Upper lobe of left lung (tissue), 6 donors: ENCODE measurements around the gene ZC3H6. TPM values are rescaled to one million over a fixed set of nuclear protein-coding genes. Genes with fewer than 3 reads are reported as not detected.
"Not testable (repeated sequence)": the region's sequence is repeated elsewhere in the genome, so short reads cannot be mapped to it uniquely, and the experiment has no call there.

Source experiments
- ATAC-seq, 2 donors: fragments of 200-7000 bp; cut with Tn5 transposase; one replicate each; pipeline ENCODE4 v1.9.1; 2022; ENCODE audit warnings: mild to moderate bottlenecking in 2 of 2, moderate library complexity in 2 of 2; ENCODE audit not compliant: low FRiP score in 2 of 2
- DNase-seq, 2 donors: peaks; one replicate each; pipeline ENCODE4 v3.0.0-alpha.2; 2019 to 2020
- H3K27ac ChIP-seq, 4 donors: fragments of 200-600 bp; sonication (generic); one replicate each; pipeline ENCODE4 v1.5.1; 2016 to 2019
- H3K27me3 ChIP-seq, 4 donors: fragments of 200-600 bp; sonication (generic); one replicate each; pipeline ENCODE4 v1.5.1; 2017 to 2019
- H3K36me3 ChIP-seq, 4 donors: fragments of 200-600 bp; sonication (generic); one replicate each; pipeline ENCODE4 v1.5.1; 2016 to 2019
- H3K4me1 ChIP-seq, 4 donors: fragments of 200-600 bp; sonication (generic); one replicate each; pipeline ENCODE4 v1.5.1; 2018 to 2019
- H3K4me3 ChIP-seq, 4 donors: fragments of 200-600 bp; sonication (generic); one replicate each; pipeline ENCODE4 v1.5.1; 2017 to 2019; ENCODE audit warnings: mild to moderate bottlenecking in 2 of 4, moderate library complexity in 1 of 4
- H3K9me3 ChIP-seq, 4 donors: fragments of 200-600 bp; sonication (generic); one replicate each; pipeline ENCODE4 v1.5.1; 2018 to 2019
- EP300 ChIP-seq, 4 donors: sonication (generic); formaldehyde crosslinking; IDR thresholded peaks; one replicate each; pipeline ENCODE4 v1.5.1; 2017; ENCODE audit warnings: antibody characterized with exemption in 4 of 4, control low read depth in 2 of 4
- POLR2A ChIP-seq, 4 donors: fragments of 450-650 bp; IDR thresholded peaks; one replicate each; pipeline ENCODE4 v1.5.1; 2016 to 2017; ENCODE audit warnings: antibody characterized with exemption in 4 of 4, mild to moderate bottlenecking in 2 of 4
- POLR2AphosphoS5 ChIP-seq, 2 donors: sonication (generic); formaldehyde crosslinking; IDR thresholded peaks; one replicate each; pipeline ENCODE4 v1.5.1; 2017; ENCODE audit warnings: antibody characterized with exemption in 2 of 2
- WGBS, 2 donors: methylation state at CpG; one replicate each; pipeline ENCODE4 v1.1.5; 2017 to 2018; 5-methylcytosine and 5-hydroxymethylcytosine counted together
- small RNA-seq, 4 donors: library from RNA; depleted of rRNA; stranded (forward); fragments of <200 nt; gene quantifications; one replicate each; pipeline ENCODE3, GENCODE V24; 2016
- total RNA-seq, 6 donors: library from RNA; depleted of rRNA in 4 of 6; stranded (reverse); fragments of >200 nt in 4 of 6; gene quantifications; one replicate each; pipeline versions ENCODE4 v1.1.0 to v1.2.1, GENCODE V29; 2016 to 2021
- TF ChIP-seq, protein P1 (sequence below), 6 experiments: fragments of 450-650 bp in 4 of 6; fragments of 200-600 bp in 2 of 6; sonication (generic) in 2 of 6; IDR thresholded peaks; one replicate each; pipeline ENCODE4 v1.5.1; 2016 to 2019; ENCODE audit warnings: antibody characterized with exemption in 6 of 6
- donor health status: DM: no; HTN: no; CAD: no; lungs with moderate emphysema.
- donor health status: DM: no; HTN: yes; CAD: no; lungs with severe emphysema.

The ZC3H6 gene
- total RNA-seq, 6 donors from 2014 or later, result 4.8 to 18.5 (median 11.7) TPM

DNA sequence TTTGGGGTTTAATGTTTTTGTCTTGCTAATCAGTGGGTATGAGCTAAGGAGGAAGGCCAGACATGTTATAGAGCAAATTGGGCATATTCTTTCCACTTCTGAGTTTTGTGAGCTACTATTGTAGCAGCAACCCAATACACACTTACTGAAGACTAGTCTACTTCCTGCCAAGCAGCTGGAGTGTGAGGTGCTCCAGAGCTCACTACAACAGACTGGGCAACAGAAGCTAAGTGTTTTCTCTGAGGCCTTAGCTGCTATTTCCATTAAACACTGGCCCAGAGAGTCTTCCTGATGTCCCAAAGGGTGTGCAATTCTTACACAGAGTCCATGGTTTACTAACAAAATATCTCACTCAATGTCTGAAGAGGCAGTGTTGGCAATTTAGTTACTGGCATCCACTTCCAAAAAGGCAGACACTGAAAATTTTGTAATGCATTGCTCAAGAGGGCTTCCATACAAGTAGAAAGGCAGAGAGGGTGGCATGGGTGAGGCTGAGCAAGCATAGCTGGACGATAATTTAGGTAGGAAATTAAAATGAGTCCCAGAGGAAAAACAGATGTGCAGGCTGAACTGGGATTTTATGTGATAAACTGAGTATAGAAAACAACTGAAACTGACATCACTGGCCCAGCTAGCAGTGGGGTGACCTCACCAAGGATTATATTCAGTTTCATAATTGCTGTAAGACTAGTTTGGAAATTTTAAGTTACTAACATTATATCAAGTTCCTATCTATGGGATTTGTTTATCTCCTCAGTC is 68.6 kb downstream of the ZC3H6 start:
- H3K4me3 ChIP-seq, result no peak overlapping the region
- H3K36me3 ChIP-seq, result no peaks in the 10 kb centered on the region
- no peak overlapping the region for H3K27ac ChIP-seq
- no peaks in the 10 kb centered on the region for H3K4me1 ChIP-seq
- DNase-seq (no peak), ATAC-seq (peak in 1 of 2 donors; percentile 78)
- TF ChIP-seq EP300 (IDR thresholded peaks at IDR 0.05), result no peak
- TF ChIP-seq, protein P1, sequence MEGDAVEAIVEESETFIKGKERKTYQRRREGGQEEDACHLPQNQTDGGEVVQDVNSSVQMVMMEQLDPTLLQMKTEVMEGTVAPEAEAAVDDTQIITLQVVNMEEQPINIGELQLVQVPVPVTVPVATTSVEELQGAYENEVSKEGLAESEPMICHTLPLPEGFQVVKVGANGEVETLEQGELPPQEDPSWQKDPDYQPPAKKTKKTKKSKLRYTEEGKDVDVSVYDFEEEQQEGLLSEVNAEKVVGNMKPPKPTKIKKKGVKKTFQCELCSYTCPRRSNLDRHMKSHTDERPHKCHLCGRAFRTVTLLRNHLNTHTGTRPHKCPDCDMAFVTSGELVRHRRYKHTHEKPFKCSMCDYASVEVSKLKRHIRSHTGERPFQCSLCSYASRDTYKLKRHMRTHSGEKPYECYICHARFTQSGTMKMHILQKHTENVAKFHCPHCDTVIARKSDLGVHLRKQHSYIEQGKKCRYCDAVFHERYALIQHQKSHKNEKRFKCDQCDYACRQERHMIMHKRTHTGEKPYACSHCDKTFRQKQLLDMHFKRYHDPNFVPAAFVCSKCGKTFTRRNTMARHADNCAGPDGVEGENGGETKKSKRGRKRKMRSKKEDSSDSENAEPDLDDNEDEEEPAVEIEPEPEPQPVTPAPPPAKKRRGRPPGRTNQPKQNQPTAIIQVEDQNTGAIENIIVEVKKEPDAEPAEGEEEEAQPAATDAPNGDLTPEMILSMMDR (IDR thresholded peaks at IDR 0.05), result no peak
- no peak for TF ChIP-seq POLR2AphosphoS5 (IDR thresholded peaks at IDR 0.05)
- TF ChIP-seq POLR2A (IDR thresholded peaks at IDR 0.05), result no peak
- no peaks in the 10 kb centered on the region for H3K27me3 ChIP-seq
- no peaks in the 10 kb centered on the region for H3K9me3 ChIP-seq
- WGBS, 2 donors, result 50 to 61% methylated on average over 1 of the region's 1 CpG

DNA sequence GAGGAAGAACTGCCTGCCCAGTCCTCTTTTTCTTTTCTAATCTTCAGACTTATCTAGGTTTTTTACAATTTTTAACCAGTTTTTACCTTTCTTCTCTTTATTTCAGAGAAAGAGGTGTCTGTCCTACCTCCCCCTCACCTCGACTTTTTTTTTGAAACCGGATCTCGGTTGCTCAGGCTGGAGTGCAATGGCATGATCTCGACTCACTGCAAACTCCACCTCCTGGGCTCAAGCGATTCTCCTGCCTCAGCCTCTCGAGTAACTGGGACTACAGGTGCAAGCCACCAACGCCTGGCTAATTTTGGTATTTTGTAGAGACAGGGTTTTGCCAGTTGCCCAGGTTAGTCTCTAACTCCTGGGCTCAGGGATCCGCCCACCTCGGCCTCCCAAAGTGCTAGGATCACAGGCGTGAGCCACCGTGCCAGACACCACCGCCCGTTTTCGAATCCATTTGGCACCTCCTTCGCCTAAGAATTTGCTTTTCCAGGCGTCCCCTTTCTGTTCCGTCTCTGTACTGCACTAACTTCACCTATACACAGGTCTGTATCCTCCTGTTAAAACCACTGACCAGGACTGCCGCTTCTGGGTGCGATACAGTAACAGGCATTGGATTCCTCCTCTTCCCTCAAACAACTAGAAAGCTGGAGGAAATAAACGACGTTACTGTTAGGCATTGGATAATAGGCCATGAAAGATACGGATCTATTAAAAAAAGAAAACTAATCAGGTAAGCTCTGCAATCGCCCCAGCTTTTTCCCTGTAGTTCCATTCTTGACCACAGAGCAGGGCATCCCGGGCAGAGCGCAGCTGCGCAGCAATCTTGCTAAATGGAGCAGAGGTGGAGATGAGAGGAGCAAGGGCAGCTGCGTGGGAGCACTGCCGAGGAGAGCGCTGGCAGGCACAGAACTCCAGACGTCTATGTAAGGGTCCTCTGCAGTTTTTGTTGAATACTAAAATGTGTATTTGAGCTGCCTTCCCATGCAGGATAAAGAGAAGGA is 69.9 kb downstream of the ZC3H6 start:
- 94 to 95% methylated on average over 25 to 30 of the region's 30 CpGs for WGBS, 2 donors
- ATAC-seq, result no peak
- H3K9me3 ChIP-seq, result no peaks in the 10 kb centered on the region
- no peak for TF ChIP-seq EP300 (IDR thresholded peaks at IDR 0.05)
- no peak for TF ChIP-seq POLR2A (IDR thresholded peaks at IDR 0.05)
- TF ChIP-seq, protein P1 (IDR thresholded peaks at IDR 0.05), result no peak
- no peak for TF ChIP-seq POLR2AphosphoS5 (IDR thresholded peaks at IDR 0.05)
- H3K4me3 ChIP-seq, result no peak overlapping the region
- no peak overlapping the region for H3K27ac ChIP-seq
- H3K4me1 ChIP-seq, result no peaks in the 10 kb centered on the region
- H3K27me3 ChIP-seq, result no peaks in the 10 kb centered on the region
- no peaks in the 10 kb centered on the region for H3K36me3 ChIP-seq
- peak in 1 of 2 donors; percentile 18 for DNase-seq

DNA sequence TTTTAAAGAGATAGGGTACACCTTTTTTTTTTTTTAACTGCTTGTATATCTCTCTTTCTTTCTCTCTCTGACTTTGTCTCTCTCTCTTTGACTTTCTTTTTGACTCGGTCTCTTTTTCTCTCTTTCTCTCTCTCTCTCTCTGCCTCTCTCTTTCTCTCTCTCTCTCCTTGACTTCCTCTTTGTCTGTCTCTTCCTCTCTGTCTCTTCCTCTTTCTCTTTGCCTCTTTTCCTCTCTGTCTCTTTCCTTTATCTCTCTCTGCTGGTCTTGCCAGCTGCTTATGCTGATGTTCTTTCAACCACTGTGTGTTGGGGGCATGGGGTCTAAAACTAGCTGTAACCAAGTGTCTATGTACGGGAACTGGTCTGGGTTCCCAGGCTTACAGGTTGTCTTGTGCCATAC is 76.9 kb downstream of the ZC3H6 start:
- not testable (repeated sequence) for DNase-seq, ATAC-seq, H3K4me3 ChIP-seq, H3K36me3 ChIP-seq, H3K27me3 ChIP-seq, H3K9me3 ChIP-seq, H3K27ac ChIP-seq, H3K4me1 ChIP-seq
- 80 to 100% methylated on average over 1 to 2 of the region's 2 CpGs for WGBS, 2 donors

DNA sequence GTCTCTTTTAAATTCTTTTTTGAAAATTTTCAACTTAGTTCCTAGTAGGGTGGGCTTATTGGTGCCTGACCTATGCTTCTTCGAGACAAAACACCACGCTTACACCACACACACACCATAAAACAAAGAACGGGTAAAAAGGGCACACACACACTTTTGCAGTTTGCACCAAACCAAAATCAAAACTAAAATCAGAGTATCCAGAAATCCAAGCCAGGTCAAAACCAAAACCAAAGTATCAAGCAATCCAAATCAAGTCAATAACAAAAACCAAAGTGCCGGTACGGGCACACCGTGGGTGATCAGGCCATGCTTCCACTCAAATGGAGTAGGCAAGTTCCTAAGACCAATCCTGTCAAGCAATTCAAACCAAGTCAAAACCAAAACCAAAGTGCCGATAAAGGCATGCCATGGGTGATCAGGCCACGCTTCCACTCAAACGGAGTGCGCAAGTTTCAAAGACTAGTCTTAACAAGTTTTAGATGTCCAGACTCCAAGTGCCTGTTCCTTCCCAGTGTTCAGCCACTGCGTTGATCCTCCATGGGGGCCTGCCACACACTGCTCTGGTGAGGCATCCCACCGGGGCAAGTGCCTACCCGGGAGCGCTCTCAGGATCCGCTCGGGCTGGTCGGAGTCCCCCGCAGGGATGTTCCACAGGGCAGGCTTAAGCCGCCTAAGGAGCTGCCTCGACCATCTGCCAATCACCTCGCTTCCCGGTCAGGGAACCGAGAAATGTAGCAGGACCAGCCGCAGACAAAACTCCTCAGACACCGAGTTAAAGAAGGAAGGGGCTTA is 77.6 kb downstream of the ZC3H6 start:
- DNase-seq, result peak in 1 of 2 donors; percentile 45

DNA sequence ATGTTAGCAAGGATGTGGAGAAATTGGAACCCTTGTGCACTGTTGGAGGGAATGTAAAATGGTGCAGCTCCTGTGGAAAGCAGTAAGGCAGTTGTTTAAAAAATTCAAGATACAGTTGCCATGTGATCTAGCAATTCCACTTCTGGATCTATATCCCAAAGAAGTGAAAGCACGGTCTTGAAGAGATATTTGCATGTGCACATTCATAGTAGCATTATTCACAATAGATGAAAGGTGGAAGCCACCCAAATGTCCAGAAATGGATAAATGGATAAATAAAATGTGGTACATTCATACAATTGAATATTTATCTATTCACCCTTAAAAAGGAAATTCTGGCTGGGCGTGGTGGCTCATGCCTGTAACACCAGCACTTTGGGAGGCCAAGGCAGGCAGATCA is 78.9 kb downstream of the ZC3H6 start:
- not testable (repeated sequence) for H3K27ac ChIP-seq, H3K4me3 ChIP-seq, H3K27me3 ChIP-seq, H3K4me1 ChIP-seq, H3K36me3 ChIP-seq, H3K9me3 ChIP-seq, ATAC-seq, DNase-seq
- WGBS, 2 donors, result 92% methylated on average over 2 of the region's 2 CpGs

More for the DNA sequence above, 77.6 kb downstream of the ZC3H6 start:
- H3K4me3 ChIP-seq, H3K4me1 ChIP-seq, H3K27me3 ChIP-seq, ATAC-seq, H3K36me3 ChIP-seq, H3K9me3 ChIP-seq, H3K27ac ChIP-seq: not testable (repeated sequence)
- 96 to 98% methylated on average over 6 to 15 of the region's 25 CpGs for WGBS, 2 donors

DNA sequence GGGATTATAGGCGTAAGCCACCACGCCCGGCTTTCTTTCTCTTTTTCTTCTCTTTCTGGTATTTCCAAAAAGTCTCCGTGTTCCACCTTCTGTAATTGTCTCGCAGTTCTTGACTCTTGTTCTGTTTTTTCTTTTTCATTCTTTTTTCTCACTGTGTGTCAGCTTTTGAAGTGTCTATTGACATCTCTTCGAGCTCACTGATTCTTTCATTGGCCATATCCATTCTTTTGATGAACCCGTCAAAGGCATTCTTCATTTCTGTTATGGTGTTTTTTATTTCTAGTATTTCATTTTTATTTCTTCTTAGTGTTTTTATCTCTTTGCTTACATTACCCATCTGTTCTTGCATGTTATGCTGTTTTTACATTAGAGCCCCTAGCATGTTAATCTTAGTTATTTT is 84.7 kb downstream of the ZC3H6 start:
- H3K4me3 ChIP-seq, ATAC-seq, H3K4me1 ChIP-seq, H3K27me3 ChIP-seq, H3K9me3 ChIP-seq, H3K27ac ChIP-seq, H3K36me3 ChIP-seq, DNase-seq: not testable (repeated sequence)
- WGBS, 2 donors, result 95 to 96% methylated on average over 7 of the region's 7 CpGs

Small RNAs within 50 kb of the gene (small RNA-seq; reads per million reads assigned to genes)
- gene AC115115.1, result 0 reads per million in 4 donors

Other genes with a start within 250 kb of the ZC3H6 start
- 10 to 100 TPM; 20.1 to 45.9 (median 23.6) TPM for gene TMEM87B, start 220.3 kb upstream of the ZC3H6 start, total RNA-seq
- gene FBLN7, start 137.2 kb upstream of the ZC3H6 start, total RNA-seq, result 1 to 10 TPM in 5 of 6 donors, not detected in 1; 2.0 to 6.9 (median 4.0) TPM
- gene ZC3H8, start 20.6 kb upstream of the ZC3H6 start, total RNA-seq, result 10 to 100 TPM in 3 of 6 donors, 1 to 10 TPM in 3; 4.3 to 92.2 (median 10.1) TPM
- gene RGPD8, start 158.0 kb downstream of the ZC3H6 start, total RNA-seq, result 10 to 100 TPM in 5 of 6 donors, 1 to 10 TPM in 1; 9.2 to 59.7 (median 20.4) TPM
- gene TTL, start 206.6 kb downstream of the ZC3H6 start, total RNA-seq, result 10 to 100 TPM; 11.5 to 45.4 (median 27.8) TPM